Astrocyte of the cerebellum (primary cell): Measurements from ENCODE around the gene WDR17.

ENCODE experiments used
- DNase-seq: peaks from one replicate; pipeline ENCODE4 v3.0.0-alpha.2; 2011; ENCODE audit warnings: low read depth
- H3K4me3 ChIP-seq: 2 replicates; pipeline ENCODE4 v1.5.1; 2011; ENCODE audit warnings: mild to moderate bottlenecking, low read depth, low read length, moderate library complexity
- CTCF ChIP-seq: IDR thresholded peaks from 2 replicates; pipeline ENCODE4 v1.5.1; 2012; ENCODE audit warnings: low read length, low read depth, moderate library complexity, mild to moderate bottlenecking; ENCODE audit errors: missing control alignments
- in situ Hi-C: cut with HindIII; loops from 2 replicates; pipeline ENCODE4 v1.10.0; 2017; ENCODE audit warnings: low sequenced_read_pairs

WDR17 gene

GRCh38 chr4:176066757-176067156, 1.1 kb downstream of the WDR17 start:
- DNase-seq = no peak
- H3K4me3 ChIP-seq = no peak overlapping the region
- in situ Hi-C loops = no loop called here
- TF ChIP-seq CTCF = no peak

- TF ChIP-seq CTCF = no peak
- in situ Hi-C loops = no loop called here
Observed at GRCh38 chr4:176077561-176077960, 11.9 kb downstream of the WDR17 start.

GRCh38 chr4:176084769-176085168, 19.1 kb downstream of the WDR17 start:
- H3K4me3 ChIP-seq = no peak overlapping the region
- TF ChIP-seq CTCF = no peak
- in situ Hi-C loops = no loop called here
- DNase-seq = no peak

More at GRCh38 chr4:176077561-176077960, 11.9 kb downstream of the WDR17 start:
- H3K4me3 ChIP-seq = no peak overlapping the region
- no peak for DNase-seq

GRCh38 chr4:176090115-176090514, 24.5 kb downstream of the WDR17 start:
- no peak for TF ChIP-seq CTCF
- no peak overlapping the region for H3K4me3 ChIP-seq
- no peak for DNase-seq
- in situ Hi-C loops = no loop called here

- no peak for DNase-seq
- H3K4me3 ChIP-seq = no peak overlapping the region
- in situ Hi-C loops = no loop called here
- TF ChIP-seq CTCF = peak; percentile 11
Observed at GRCh38 chr4:176099314-176099713, 33.7 kb downstream of the WDR17 start.

GRCh38 chr4:176102414-176103063, 36.9 kb downstream of the WDR17 start:
- H3K4me3 ChIP-seq = no peak overlapping the region
- no peak for TF ChIP-seq CTCF
- no peak for DNase-seq
- in situ Hi-C loops = no loop called here
